ENCODE data around the gene ILKAP.

ILKAP gene

GRCh38 chr2:238203094-238203972 lies at the start of gene ILKAP:
Gene ILKAP (minus strand): TSS chr2:238203695. CDS start chr2:238203553, 142 bp downstream.
- DNase-seq (ENCODE audit: insufficient read length, low spot score), result peak; percentile 98
- TF ChIP-seq POLR2A (IDR thresholded peaks at IDR 0.05; ENCODE audit: low read depth, low read length), result peak; percentile 68
- FAIRE-seq, result no peak

- no peak for TF ChIP-seq POLR2A (IDR thresholded peaks at IDR 0.05; ENCODE audit: low read depth, low read length)
- FAIRE-seq (no peak), DNase-seq (ENCODE audit: insufficient read length, low spot score) (no peak)
Observed at GRCh38 chr2:238252766-238253630, 49.5 kb upstream of the ILKAP start.

- no peak for FAIRE-seq
- DNase-seq (ENCODE audit: insufficient read length, low spot score), result no peak
- no peak for TF ChIP-seq POLR2A (IDR thresholded peaks at IDR 0.05; ENCODE audit: low read depth, low read length)
Observed at GRCh38 chr2:238251986-238252385, 48.5 kb upstream of the ILKAP start.

- FAIRE-seq (no peak), DNase-seq (ENCODE audit: insufficient read length, low spot score) (no peak)
- no peak for TF ChIP-seq POLR2A (IDR thresholded peaks at IDR 0.05; ENCODE audit: low read depth, low read length)
Observed at GRCh38 chr2:238251331-238251730, 47.8 kb upstream of the ILKAP start.

- DNase-seq (ENCODE audit: insufficient read length, low spot score) (no peak), FAIRE-seq (no peak)
- no peak for TF ChIP-seq POLR2A (IDR thresholded peaks at IDR 0.05; ENCODE audit: low read depth, low read length)
Observed at GRCh38 chr2:238250896-238251295, 47.4 kb upstream of the ILKAP start.

GRCh38 chr2:238247841-238248453 lies 44.5 kb upstream of the ILKAP start:
- FAIRE-seq, result no peak
- TF ChIP-seq POLR2A (IDR thresholded peaks at IDR 0.05; ENCODE audit: low read depth, low read length), result no peak
- no peak for DNase-seq (ENCODE audit: insufficient read length, low spot score)

- no peak for TF ChIP-seq POLR2A (IDR thresholded peaks at IDR 0.05; ENCODE audit: low read depth, low read length)
- FAIRE-seq (no peak), DNase-seq (ENCODE audit: insufficient read length, low spot score) (no peak)
Observed at GRCh38 chr2:238247002-238247822, 43.7 kb upstream of the ILKAP start.

- FAIRE-seq, result no peak
Observed at GRCh38 chr2:238244151-238244550, 40.7 kb upstream of the ILKAP start.

GRCh38 chr2:238243496-238244076 lies 40.1 kb upstream of the ILKAP start:
- no peak for FAIRE-seq
- DNase-seq (ENCODE audit: insufficient read length, low spot score), result no peak
- no peak for TF ChIP-seq POLR2A (IDR thresholded peaks at IDR 0.05; ENCODE audit: low read depth, low read length)

More at GRCh38 chr2:238244151-238244550, 40.7 kb upstream of the ILKAP start:
- TF ChIP-seq POLR2A (IDR thresholded peaks at IDR 0.05; ENCODE audit: low read depth, low read length), result no peak
- no peak for DNase-seq (ENCODE audit: insufficient read length, low spot score)

- DNase-seq (ENCODE audit: insufficient read length, low spot score), result no peak
- TF ChIP-seq POLR2A (IDR thresholded peaks at IDR 0.05; ENCODE audit: low read depth, low read length), result no peak
- no peak for FAIRE-seq
Observed at GRCh38 chr2:238242731-238243495, 39.4 kb upstream of the ILKAP start.

GRCh38 chr2:238241970-238242369 lies 38.5 kb upstream of the ILKAP start:
- no peak for TF ChIP-seq POLR2A (IDR thresholded peaks at IDR 0.05; ENCODE audit: low read depth, low read length)
- no peak for DNase-seq (ENCODE audit: insufficient read length, low spot score)
- no peak for FAIRE-seq
